C4-2B (cell line): Measurements from ENCODE around the gene PCDH9.

Experiments used
- ZFX ChIP-seq: fragments of 450-650 bp; IDR thresholded peaks from 2 replicates; pipeline ENCODE4 v1.6.1; 2017
- TF ChIP-seq, protein P1 (sequence below): fragments of 450-650 bp; conservative IDR thresholded peaks from 2 replicates; pipeline ENCODE4 v1.5.1; 2017; ENCODE audit warnings: mild to moderate bottlenecking

GRCh38 chr13:67278235-67278634 lies 48.1 kb upstream of the PCDH9 start:
- TF ChIP-seq, protein P1, sequence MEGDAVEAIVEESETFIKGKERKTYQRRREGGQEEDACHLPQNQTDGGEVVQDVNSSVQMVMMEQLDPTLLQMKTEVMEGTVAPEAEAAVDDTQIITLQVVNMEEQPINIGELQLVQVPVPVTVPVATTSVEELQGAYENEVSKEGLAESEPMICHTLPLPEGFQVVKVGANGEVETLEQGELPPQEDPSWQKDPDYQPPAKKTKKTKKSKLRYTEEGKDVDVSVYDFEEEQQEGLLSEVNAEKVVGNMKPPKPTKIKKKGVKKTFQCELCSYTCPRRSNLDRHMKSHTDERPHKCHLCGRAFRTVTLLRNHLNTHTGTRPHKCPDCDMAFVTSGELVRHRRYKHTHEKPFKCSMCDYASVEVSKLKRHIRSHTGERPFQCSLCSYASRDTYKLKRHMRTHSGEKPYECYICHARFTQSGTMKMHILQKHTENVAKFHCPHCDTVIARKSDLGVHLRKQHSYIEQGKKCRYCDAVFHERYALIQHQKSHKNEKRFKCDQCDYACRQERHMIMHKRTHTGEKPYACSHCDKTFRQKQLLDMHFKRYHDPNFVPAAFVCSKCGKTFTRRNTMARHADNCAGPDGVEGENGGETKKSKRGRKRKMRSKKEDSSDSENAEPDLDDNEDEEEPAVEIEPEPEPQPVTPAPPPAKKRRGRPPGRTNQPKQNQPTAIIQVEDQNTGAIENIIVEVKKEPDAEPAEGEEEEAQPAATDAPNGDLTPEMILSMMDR, result no peak
- TF ChIP-seq ZFX, result no peak
